ENCODE results near the gene TENM4. TPM values are rescaled to one million over a fixed set of nuclear protein-coding genes. Genes with fewer than 3 reads are reported as not detected.

Gene TENM4
- total and polyA plus RNA-seq, 11 donors: 0.08 to 6.4 (median 1.0) TPM

- Histone ChIP-seq H3K36me3 (no peaks in the 10 kb centered on the region), H3K27me3 (peaks cover 0 to 5% (median 0%) of the 10 kb centered on the region in 9 donors), H3K27ac (no peak overlapping the region), H3K9me3 (no peaks in the 10 kb centered on the region), H3K4me1 (no peaks in the 10 kb centered on the region), H3K4me3 (no peak overlapping the region)
- no peak for ATAC-seq
- WGBS, 4 donors: 65 to 71% (median 68%) methylated on average over 6 of the region's 6 CpGs
- intact Hi-C loops (cut with DNase I): no loop called here
- TF ChIP-seq CTCF (IDR thresholded peaks at IDR 0.05) (no peak), POLR2A (IDR thresholded peaks at IDR 0.05) (no peak)
- DNase-seq: no peak
These were observed 58.4 kb downstream of the TENM4 start for GRCh38 chr11:79382301-79383050.

DNA sequence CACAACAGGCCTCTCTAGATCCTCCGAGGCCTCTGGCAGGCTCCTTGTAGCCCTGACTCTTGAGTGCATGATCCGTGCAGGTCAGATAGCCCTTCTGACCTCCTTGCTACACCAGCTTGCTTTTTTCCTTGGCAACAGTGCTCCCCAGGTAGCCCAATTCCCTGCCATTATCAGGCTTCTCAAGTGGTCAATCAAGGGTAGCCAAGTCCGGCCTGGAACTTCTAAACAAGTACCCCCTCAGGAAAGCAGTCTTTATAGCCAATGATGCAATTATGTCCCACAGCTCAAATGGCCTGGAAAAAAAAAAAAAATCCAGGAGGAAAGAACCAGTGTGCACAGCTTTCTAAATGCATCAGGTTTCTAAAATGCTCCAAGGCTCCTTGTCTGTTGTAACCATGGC lies 59.8 kb downstream of the TENM4 start:
- TF ChIP-seq POLR2A (IDR thresholded peaks at IDR 0.05) (no peak), CTCF (IDR thresholded peaks at IDR 0.05) (no peak)
- Histone ChIP-seq H3K4me1 (no peaks in the 10 kb centered on the region), H3K36me3 (no peaks in the 10 kb centered on the region), H3K9me3 (peaks cover 0 to 8% (median 0%) of the 10 kb centered on the region in 12 donors), H3K4me3 (no peak overlapping the region), H3K27me3 (peaks cover 0 to 5% (median 0%) of the 10 kb centered on the region in 9 donors), H3K27ac (no peak overlapping the region)
- DNase-seq (no peak), ATAC-seq (no peak)
- intact Hi-C loops (cut with DNase I): no loop called here
- WGBS, 4 donors: 45 to 62% (median 53%) methylated on average over 3 of the region's 3 CpGs

DNA sequence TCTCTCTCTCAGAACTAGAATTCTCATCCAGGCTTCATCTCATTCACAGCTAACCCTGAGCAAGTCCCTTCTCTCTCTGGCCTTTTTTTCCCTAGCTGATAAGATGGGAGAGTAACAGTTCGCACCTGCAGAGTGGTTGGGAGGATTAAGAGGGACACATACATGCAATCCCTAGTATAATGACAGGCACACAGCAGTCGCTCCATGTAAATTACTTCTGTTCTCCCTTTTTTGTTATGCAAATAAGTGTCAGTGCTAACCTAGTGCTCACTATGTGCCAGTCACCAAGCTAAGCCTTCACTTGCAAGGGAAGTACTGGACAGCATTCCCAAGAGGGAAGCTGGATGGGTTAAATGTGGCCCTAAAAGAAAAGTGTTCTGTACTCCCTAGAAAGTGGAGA lies 63.4 kb downstream of the TENM4 start:
- DNase-seq: no peak
- intact Hi-C loops (cut with DNase I): no loop called here
- H3K9me3 ChIP-seq: peaks cover 0 to 8% (median 0%) of the 10 kb centered on the region in 12 donors
- H3K27ac ChIP-seq: no peak overlapping the region
- H3K36me3 ChIP-seq: no peaks in the 10 kb centered on the region
- ATAC-seq: no peak
- peaks cover 0 to 9% (median 0%) of the 10 kb centered on the region in 9 donors for H3K27me3 ChIP-seq
- H3K4me3 ChIP-seq: no peak overlapping the region
- TF ChIP-seq POLR2A (IDR thresholded peaks at IDR 0.05): no peak
- no peak for TF ChIP-seq CTCF (IDR thresholded peaks at IDR 0.05)
- no peaks in the 10 kb centered on the region for H3K4me1 ChIP-seq
- WGBS, 4 donors: 81 to 87% (median 85%) methylated on average over 2 of the region's 2 CpGs

DNA sequence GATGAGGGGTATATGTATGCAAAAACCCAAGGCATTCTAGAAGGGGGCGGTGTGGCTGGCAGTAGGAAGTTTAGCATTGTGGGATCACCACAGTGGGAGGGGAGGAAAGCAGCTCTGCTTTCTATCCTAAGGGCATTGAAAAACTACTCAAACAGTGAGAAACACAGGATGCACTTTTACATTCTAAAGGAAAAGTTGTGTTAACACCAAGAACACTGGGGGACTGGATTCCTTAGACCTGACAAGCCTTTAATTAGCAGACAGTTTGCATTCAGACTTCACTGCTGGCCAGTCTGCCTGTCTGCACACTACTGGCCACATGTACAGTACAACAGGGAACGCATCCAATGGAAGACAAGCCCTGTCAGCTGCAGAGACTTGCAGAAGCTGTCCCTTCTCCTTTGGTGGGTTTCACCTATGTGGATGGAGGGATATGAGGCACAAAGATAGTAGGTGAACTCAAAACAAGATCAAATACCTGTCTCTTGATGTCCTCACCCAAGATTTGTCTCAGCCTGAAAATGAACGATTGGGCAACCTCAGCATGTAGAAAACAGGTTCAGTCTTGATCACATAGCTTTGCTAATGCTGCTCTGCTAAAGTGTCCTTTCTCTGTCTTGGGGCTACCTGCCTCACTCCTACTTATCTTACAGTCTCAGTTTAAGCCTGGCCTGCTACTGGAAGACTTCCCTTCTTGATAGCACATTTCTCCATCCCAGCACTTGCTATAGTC lies 64.8 kb downstream of the TENM4 start:
- ATAC-seq: no peak
- intact Hi-C loops (cut with DNase I): no loop called here
- peaks cover 0 to 8% (median 0%) of the 10 kb centered on the region in 12 donors for H3K9me3 ChIP-seq
- 54 to 72% (median 66%) methylated on average over 3 of the region's 3 CpGs for WGBS, 4 donors
- no peak for TF ChIP-seq POLR2A (IDR thresholded peaks at IDR 0.05)
- no peak for TF ChIP-seq CTCF (IDR thresholded peaks at IDR 0.05)
- no peaks in the 10 kb centered on the region for H3K4me1 ChIP-seq
- no peak for DNase-seq
- H3K27ac ChIP-seq: no peak overlapping the region
- no peaks in the 10 kb centered on the region for H3K36me3 ChIP-seq
- H3K4me3 ChIP-seq: no peak overlapping the region
- peaks cover 0 to 4% (median 0%) of the 10 kb centered on the region in 9 donors for H3K27me3 ChIP-seq

All from heart left ventricle (tissue), 16 donors.